ENCODE data around the gene IRAK2. TPM values are rescaled to one million over a fixed set of nuclear protein-coding genes. Genes with fewer than 3 reads are reported as not detected.
A peak's percentile ranks its signal among the peaks of the same experiment; 100 is the strongest.

Gene IRAK2
- total RNA-seq, 1 donor from 2014 or later = 10.6 TPM

- Histone ChIP-seq H3K4me3 (no peak overlapping the region), H3K4me1 (peaks cover 53% of the 10 kb centered on the region), H3K9me3 (no peaks in the 10 kb centered on the region), H3K27ac (peak overlapping the region; percentile 43), H3K36me3 (peaks cover 0 to 4% of the 10 kb centered on the region in 2 donors), H3K27me3 (no peaks in the 10 kb centered on the region)
- no peak for DNase-seq (ENCODE audit: extremely low spot score in 2 of 2)
- intact Hi-C loops (cut with DNase I) = no loop called here
- TF ChIP-seq POLR2A (IDR thresholded peaks at IDR 0.05) (no peak), POLR2AphosphoS5 (IDR thresholded peaks at IDR 0.05; ENCODE audit: insufficient read depth in 1 of 2, low read depth in 1 of 2) (peak in 1 of 2 donors; percentile 17), CTCF (IDR thresholded peaks at IDR 0.05) (no peak)
Measured at GRCh38 chr3:10185804-10186762, 21.4 kb downstream of the IRAK2 start.

- intact Hi-C loops (cut with DNase I) = no loop called here
- no peak overlapping the region for H3K27ac ChIP-seq
- no peak overlapping the region for H3K4me3 ChIP-seq
- peaks cover 0 to 4% of the 10 kb centered on the region in 2 donors for H3K36me3 ChIP-seq
- DNase-seq (ENCODE audit: extremely low spot score in 2 of 2) = no peak
- H3K4me1 ChIP-seq = peaks cover 66% of the 10 kb centered on the region
- H3K27me3 ChIP-seq = no peaks in the 10 kb centered on the region
- no peak for TF ChIP-seq CTCF (IDR thresholded peaks at IDR 0.05)
- no peak for TF ChIP-seq POLR2A (IDR thresholded peaks at IDR 0.05)
- no peak for TF ChIP-seq POLR2AphosphoS5 (IDR thresholded peaks at IDR 0.05; ENCODE audit: insufficient read depth in 1 of 2, low read depth in 1 of 2)
- no peaks in the 10 kb centered on the region for H3K9me3 ChIP-seq
Measured at GRCh38 chr3:10187290-10187876, 22.7 kb downstream of the IRAK2 start.

GRCh38 chr3:10187944-10188343 is 23.2 kb downstream of the IRAK2 start:
- H3K27ac ChIP-seq = no peak overlapping the region
- H3K27me3 ChIP-seq = no peaks in the 10 kb centered on the region
- H3K36me3 ChIP-seq = peaks cover 0 to 4% of the 10 kb centered on the region in 2 donors
- H3K4me1 ChIP-seq = peaks cover 72% of the 10 kb centered on the region
- no peaks in the 10 kb centered on the region for H3K9me3 ChIP-seq
- intact Hi-C loops (cut with DNase I) = no loop called here
- no peak for DNase-seq (ENCODE audit: extremely low spot score in 2 of 2)
- TF ChIP-seq POLR2A (IDR thresholded peaks at IDR 0.05) (no peak), CTCF (IDR thresholded peaks at IDR 0.05) (no peak), POLR2AphosphoS5 (IDR thresholded peaks at IDR 0.05; ENCODE audit: insufficient read depth in 1 of 2, low read depth in 1 of 2) (no peak)
- no peak overlapping the region for H3K4me3 ChIP-seq

GRCh38 chr3:10188804-10189556 is 24.3 kb downstream of the IRAK2 start:
- peaks cover 82% of the 10 kb centered on the region for H3K4me1 ChIP-seq
- TF ChIP-seq POLR2AphosphoS5 (IDR thresholded peaks at IDR 0.05; ENCODE audit: insufficient read depth in 1 of 2, low read depth in 1 of 2) (no peak), CTCF (IDR thresholded peaks at IDR 0.05) (no peak), POLR2A (IDR thresholded peaks at IDR 0.05) (no peak)
- intact Hi-C loops (cut with DNase I) = no loop called here
- H3K4me3 ChIP-seq = no peak overlapping the region
- H3K9me3 ChIP-seq = no peaks in the 10 kb centered on the region
- no peaks in the 10 kb centered on the region for H3K27me3 ChIP-seq
- H3K36me3 ChIP-seq = peaks cover 0 to 4% of the 10 kb centered on the region in 2 donors
- H3K27ac ChIP-seq = peak overlapping the region; percentile 97
- DNase-seq (ENCODE audit: extremely low spot score in 2 of 2) = no peak
